GM23338 (cell line): ENCODE data around the gene TCP11L2. TPM values are rescaled to one million over a fixed set of nuclear protein-coding genes. Genes with fewer than 3 reads are reported as not detected.

Experiments used
- ATAC-seq: fragments of 200-7000 bp; cut with Tn5 transposase; 3 replicates; pipeline ENCODE4 v1.9.1; 2020
- DNase-seq: peaks from one replicate; pipeline ENCODE4 v3.0.0-alpha.2; 2015; ENCODE audit warnings: low spot score
- H2AFZ ChIP-seq: fragments of 200-600 bp; sonication (generic); 2 replicates; pipeline ENCODE4 v1.8.0; 2016; ENCODE audit warnings: antibody characterized with exemption, mild to moderate bottlenecking, moderate library complexity
- H3F3A ChIP-seq: fragments of 200-600 bp; sonication (generic); replicated peaks from 2 replicates; pipeline ENCODE4 v1.8.0; 2017; ENCODE audit warnings: antibody characterized with exemption, mixed run types, low read depth
- H3K27ac ChIP-seq: fragments of 200-600 bp; sonication (generic); 2 replicates; pipeline ENCODE4 v1.6.1; 2016; ENCODE audit warnings: low read depth
- H3K27me3 ChIP-seq: fragments of 200-600 bp; sonication (generic); 2 replicates; pipeline ENCODE4 v1.8.0; 2016; ENCODE audit warnings: mild to moderate bottlenecking, mixed run types, moderate library complexity; ENCODE audit not compliant: insufficient read depth
- H3K36me3 ChIP-seq: fragments of 200-600 bp; sonication (generic); 2 replicates; pipeline ENCODE4 v1.8.0; 2016; ENCODE audit warnings: mild to moderate bottlenecking; ENCODE audit not compliant: insufficient read depth
- H3K4me1 ChIP-seq: fragments of 200-600 bp; sonication (generic); 2 replicates; pipeline ENCODE4 v1.8.0; 2016; ENCODE audit warnings: mild to moderate bottlenecking, moderate library complexity; ENCODE audit not compliant: insufficient read depth
- H3K4me2 ChIP-seq: fragments of 200-600 bp; sonication (generic); 2 replicates; pipeline ENCODE4 v1.7.1; 2017; ENCODE audit warnings: mixed run types
- H3K4me3 ChIP-seq: fragments of 200-600 bp; sonication (generic); 2 replicates; pipeline ENCODE4 v1.6.1; 2016; ENCODE audit warnings: mixed run types
- H3K79me2 ChIP-seq: fragments of 200-600 bp; sonication (generic); replicated peaks from 2 replicates; pipeline ENCODE4 v1.8.0; 2017; ENCODE audit warnings: mild to moderate bottlenecking; ENCODE audit not compliant: insufficient read depth
- H3K9me2 ChIP-seq: fragments of 200-600 bp; sonication (generic); 2 replicates; pipeline ENCODE4 v1.8.0; 2017; ENCODE audit not compliant: insufficient read depth
- H4K20me1 ChIP-seq: fragments of 200-600 bp; sonication (generic); replicated peaks from 2 replicates; pipeline ENCODE4 v1.8.0; 2017; ENCODE audit warnings: mild to moderate bottlenecking; ENCODE audit not compliant: insufficient read depth
- H3K27ac Mint-ChIP-seq: 2 replicates; pipeline ENCODE4 v1.8.0; 2020; ENCODE audit warnings: inconsistent platforms, mild to moderate bottlenecking, moderate library complexity, mixed read lengths
- H3K27me3 Mint-ChIP-seq: 3 replicates; pipeline ENCODE4 v1.8.0; 2022; ENCODE audit warnings: low read depth, mild to moderate bottlenecking, moderate library complexity, mixed read lengths, inconsistent platforms; ENCODE audit not compliant: insufficient read depth, poor library complexity
- H3K36me3 Mint-ChIP-seq: 3 replicates; pipeline ENCODE4 v1.8.0; 2021; ENCODE audit warnings: low read depth, mild to moderate bottlenecking, inconsistent platforms, moderate library complexity, mixed read lengths
- H3K4me1 Mint-ChIP-seq: 3 replicates; pipeline ENCODE4 v1.8.0; 2020; ENCODE audit warnings: mild to moderate bottlenecking, inconsistent platforms, mixed read lengths
- H3K4me3 Mint-ChIP-seq: 3 replicates; pipeline ENCODE4 v1.8.0; 2021; ENCODE audit warnings: moderate library complexity, mild to moderate bottlenecking, inconsistent platforms, mixed read lengths
- H3K9me3 Mint-ChIP-seq: 3 replicates; pipeline ENCODE4 v1.8.0; 2020; ENCODE audit warnings: moderate library complexity, mild to moderate bottlenecking, inconsistent platforms, mixed read lengths
- CREB1 ChIP-seq: fragments of 250-450 bp; sonication (Bioruptor Pico); IDR thresholded peaks from 2 replicates; pipeline ENCODE4 v1.5.0; 2020; ENCODE audit warnings: low read depth, mild to moderate bottlenecking, moderate library complexity
- ETS1 ChIP-seq: IDR thresholded peaks from 2 replicates; pipeline ENCODE4 v1.6.1; 2016; ENCODE audit warnings: antibody characterized with exemption
- EZH2phosphoT487 ChIP-seq: fragments of 200-600 bp; sonication (generic); IDR thresholded peaks from one replicate; pipeline ENCODE4 v1.8.1; 2018; ENCODE audit warnings: antibody characterized with exemption; ENCODE audit not compliant: unreplicated experiment
- NANOG ChIP-seq: IDR thresholded peaks from 2 replicates; pipeline ENCODE4 v1.6.1; 2016; ENCODE audit warnings: antibody characterized with exemption, borderline replicate concordance
- STAT1 ChIP-seq: IDR thresholded peaks from one replicate; pipeline ENCODE4 v1.6.1; 2016; ENCODE audit warnings: antibody characterized with exemption; ENCODE audit not compliant: unreplicated experiment
- polyA plus RNA-seq: library from polyadenylated mRNA; unstranded; fragments of >200 nt; fragmentation: Nextera tagmentation; extraction: Ambion mirVana; gene quantifications from 2 replicates; pipeline ENCODE4 v1.2.1, GENCODE V29; 2016
- total RNA-seq: library from RNA; depleted of rRNA; stranded (reverse); fragments of >200 nt; shearing (Covaris generic); gene quantifications from 2 replicates; pipeline ENCODE4 v1.2.3, GENCODE V29; 2014
- TF ChIP-seq, protein P1 (sequence below): fragments of 250-450 bp; sonication (Bioruptor Pico); IDR thresholded peaks from 2 replicates; pipeline ENCODE4 v1.5.0; 2020; ENCODE audit warnings: mild to moderate bottlenecking, moderate library complexity

Gene TCP11L2
- total and polyA plus RNA-seq, 2 experiments from 2014 or later = 1.4 to 4.4 TPM

DNA sequence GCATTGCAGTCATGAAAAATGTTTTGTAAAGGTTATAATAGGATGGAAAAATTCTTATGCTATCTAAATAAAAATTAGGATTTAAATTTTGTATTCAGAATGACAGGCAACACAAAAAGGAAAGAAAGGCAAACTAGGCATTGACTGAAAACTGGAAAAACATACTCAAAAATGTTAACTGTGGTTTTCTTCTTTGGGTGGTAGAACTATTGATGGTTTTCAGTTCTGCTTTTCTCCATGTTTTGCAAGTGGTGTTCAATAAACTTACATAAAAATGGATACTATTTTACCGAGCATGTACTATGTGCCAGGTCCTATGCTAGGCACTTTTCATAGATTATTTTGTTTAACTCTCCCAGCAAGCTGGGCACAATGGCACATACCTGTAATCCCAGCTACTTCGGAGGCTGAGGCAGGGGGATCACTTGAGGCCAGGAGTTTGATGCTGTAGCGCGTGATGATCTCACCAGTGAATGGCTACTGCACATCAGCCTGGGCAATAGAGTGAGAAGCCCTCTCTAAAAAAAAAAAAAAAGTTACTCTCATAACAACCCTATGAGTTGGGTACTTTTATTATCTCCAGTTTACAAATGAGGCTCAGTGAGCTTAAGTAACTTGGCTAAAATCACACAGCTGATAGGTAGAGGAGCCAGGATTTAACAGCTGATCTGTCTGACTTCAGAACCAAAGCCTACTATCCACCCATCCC is 26.3 kb upstream of the TCP11L2 start (continued):
- no peak for TF ChIP-seq NANOG
- no peak for TF ChIP-seq ETS1
- no peak for TF ChIP-seq CREB1

DNA sequence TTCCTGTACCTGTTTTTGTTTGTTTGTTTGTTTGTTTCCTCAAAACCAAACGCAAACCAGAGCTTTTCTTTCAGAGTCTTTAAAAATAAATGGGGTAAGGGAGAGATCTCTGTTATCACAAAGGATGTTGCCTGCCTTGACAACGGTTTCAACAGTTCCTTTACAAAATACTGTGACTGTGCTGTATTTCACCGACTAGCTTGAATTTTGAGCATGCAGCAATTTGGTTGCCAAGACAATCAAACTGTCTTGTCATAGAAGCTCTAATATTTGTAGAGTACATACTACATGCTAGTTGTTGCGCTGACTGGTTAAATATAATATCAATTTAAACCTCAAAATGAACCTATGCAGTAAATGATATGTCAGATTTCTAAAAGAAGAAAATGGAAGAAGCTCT is 22.4 kb upstream of the TCP11L2 start:
- no peaks in the 10 kb centered on the region for H3K36me3 Mint-ChIP-seq
- Histone ChIP-seq H3K9me2 (no peaks in the 10 kb centered on the region), H4K20me1 (no peaks in the 10 kb centered on the region), H3K27me3 (no peaks in the 10 kb centered on the region), H3F3A (no peaks in the 10 kb centered on the region), H3K4me2 (no peak overlapping the region), H3K27ac (no peak overlapping the region), H3K79me2 (no peaks in the 10 kb centered on the region), H3K4me1 (no peaks in the 10 kb centered on the region), H3K36me3 (no peaks in the 10 kb centered on the region), H3K4me3 (no peak overlapping the region), H2AFZ (peak overlapping the region; percentile 24; the same call in 1 of the 2 replicates)
- H3K9me3 Mint-ChIP-seq = no peaks in the 10 kb centered on the region
- H3K27me3 Mint-ChIP-seq = no peaks in the 10 kb centered on the region
- TF ChIP-seq EZH2phosphoT487 (no peak), CREB1 (no peak), NANOG (no peak), STAT1 (no peak)
- no peak for DNase-seq
- peaks cover 2% of the 10 kb centered on the region; the same call in 1 of the 3 replicates for H3K4me1 Mint-ChIP-seq
- no peak for ATAC-seq
- H3K27ac Mint-ChIP-seq = no peak overlapping the region
- H3K4me3 Mint-ChIP-seq = no peak overlapping the region

GRCh38 chr12:106281056-106281782 is 21.3 kb upstream of the TCP11L2 start:
- Histone ChIP-seq H3K4me1 (no peaks in the 10 kb centered on the region), H3K79me2 (no peaks in the 10 kb centered on the region), H3F3A (no peaks in the 10 kb centered on the region), H2AFZ (no peak overlapping the region), H3K36me3 (no peaks in the 10 kb centered on the region), H3K27ac (no peak overlapping the region), H3K4me3 (no peak overlapping the region), H3K9me2 (no peaks in the 10 kb centered on the region), H4K20me1 (no peaks in the 10 kb centered on the region), H3K27me3 (no peaks in the 10 kb centered on the region), H3K4me2 (no peak overlapping the region)
- Mint-ChIP-seq H3K36me3 (no peaks in the 10 kb centered on the region), H3K27ac (no peak overlapping the region), H3K4me1 (peaks cover 2% of the 10 kb centered on the region; the same call in 1 of the 3 replicates), H3K27me3 (no peaks in the 10 kb centered on the region), H3K4me3 (no peak overlapping the region), H3K9me3 (no peaks in the 10 kb centered on the region)
- DNase-seq (no peak), ATAC-seq (no peak)
- TF ChIP-seq STAT1 = no peak
- TF ChIP-seq, protein P1, sequence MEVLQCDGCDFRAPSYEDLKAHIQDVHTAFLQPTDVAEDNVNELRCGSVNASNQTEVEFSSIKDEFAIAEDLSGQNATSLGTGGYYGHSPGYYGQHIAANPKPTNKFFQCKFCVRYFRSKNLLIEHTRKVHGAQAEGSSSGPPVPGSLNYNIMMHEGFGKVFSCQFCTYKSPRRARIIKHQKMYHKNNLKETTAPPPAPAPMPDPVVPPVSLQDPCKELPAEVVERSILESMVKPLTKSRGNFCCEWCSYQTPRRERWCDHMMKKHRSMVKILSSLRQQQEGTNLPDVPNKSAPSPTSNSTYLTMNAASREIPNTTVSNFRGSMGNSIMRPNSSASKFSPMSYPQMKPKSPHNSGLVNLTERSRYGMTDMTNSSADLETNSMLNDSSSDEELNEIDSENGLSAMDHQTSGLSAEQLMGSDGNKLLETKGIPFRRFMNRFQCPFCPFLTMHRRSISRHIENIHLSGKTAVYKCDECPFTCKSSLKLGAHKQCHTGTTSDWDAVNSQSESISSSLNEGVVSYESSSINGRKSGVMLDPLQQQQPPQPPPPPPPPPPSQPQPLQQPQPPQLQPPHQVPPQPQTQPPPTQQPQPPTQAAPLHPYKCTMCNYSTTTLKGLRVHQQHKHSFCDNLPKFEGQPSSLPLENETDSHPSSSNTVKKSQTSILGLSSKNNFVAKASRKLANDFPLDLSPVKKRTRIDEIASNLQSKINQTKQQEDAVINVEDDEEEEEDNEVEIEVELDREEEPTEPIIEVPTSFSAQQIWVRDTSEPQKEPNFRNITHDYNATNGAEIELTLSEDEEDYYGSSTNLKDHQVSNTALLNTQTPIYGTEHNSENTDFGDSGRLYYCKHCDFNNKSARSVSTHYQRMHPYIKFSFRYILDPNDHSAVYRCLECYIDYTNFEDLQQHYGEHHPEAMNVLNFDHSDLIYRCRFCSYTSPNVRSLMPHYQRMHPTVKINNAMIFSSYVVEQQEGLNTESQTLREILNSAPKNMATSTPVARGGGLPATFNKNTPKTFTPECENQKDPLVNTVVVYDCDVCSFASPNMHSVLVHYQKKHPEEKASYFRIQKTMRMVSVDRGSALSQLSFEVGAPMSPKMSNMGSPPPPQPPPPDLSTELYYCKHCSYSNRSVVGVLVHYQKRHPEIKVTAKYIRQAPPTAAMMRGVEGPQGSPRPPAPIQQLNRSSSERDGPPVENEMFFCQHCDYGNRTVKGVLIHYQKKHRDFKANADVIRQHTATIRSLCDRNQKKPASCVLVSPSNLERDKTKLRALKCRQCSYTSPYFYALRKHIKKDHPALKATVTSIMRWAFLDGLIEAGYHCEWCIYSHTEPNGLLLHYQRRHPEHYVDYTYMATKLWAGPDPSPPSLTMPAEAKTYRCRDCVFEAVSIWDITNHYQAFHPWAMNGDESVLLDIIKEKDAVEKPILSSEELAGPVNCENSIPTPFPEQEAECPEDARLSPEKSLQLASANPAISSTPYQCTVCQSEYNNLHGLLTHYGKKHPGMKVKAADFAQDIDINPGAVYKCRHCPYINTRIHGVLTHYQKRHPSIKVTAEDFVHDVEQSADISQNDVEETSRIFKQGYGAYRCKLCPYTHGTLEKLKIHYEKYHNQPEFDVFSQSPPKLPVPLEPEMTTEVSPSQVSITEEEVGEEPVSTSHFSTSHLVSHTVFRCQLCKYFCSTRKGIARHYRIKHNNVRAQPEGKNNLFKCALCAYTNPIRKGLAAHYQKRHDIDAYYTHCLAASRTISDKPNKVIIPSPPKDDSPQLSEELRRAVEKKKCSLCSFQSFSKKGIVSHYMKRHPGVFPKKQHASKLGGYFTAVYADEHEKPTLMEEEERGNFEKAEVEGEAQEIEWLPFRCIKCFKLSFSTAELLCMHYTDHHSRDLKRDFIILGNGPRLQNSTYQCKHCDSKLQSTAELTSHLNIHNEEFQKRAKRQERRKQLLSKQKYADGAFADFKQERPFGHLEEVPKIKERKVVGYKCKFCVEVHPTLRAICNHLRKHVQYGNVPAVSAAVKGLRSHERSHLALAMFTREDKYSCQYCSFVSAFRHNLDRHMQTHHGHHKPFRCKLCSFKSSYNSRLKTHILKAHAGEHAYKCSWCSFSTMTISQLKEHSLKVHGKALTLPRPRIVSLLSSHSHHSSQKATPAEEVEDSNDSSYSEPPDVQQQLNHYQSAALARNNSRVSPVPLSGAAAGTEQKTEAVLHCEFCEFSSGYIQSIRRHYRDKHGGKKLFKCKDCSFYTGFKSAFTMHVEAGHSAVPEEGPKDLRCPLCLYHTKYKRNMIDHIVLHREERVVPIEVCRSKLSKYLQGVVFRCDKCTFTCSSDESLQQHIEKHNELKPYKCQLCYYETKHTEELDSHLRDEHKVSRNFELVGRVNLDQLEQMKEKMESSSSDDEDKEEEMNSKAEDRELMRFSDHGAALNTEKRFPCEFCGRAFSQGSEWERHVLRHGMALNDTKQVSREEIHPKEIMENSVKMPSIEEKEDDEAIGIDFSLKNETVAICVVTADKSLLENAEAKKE (CRISPR knock-in tag) = no peak
- TF ChIP-seq NANOG = no peak
- no peak for TF ChIP-seq ETS1
- TF ChIP-seq EZH2phosphoT487 = no peak
